GM04503 (cell line): ENCODE data around the gene MLIP.
A peak's percentile ranks its signal among the peaks of the same experiment; 100 is the strongest.

Experiments
- DNase-seq: peaks from one replicate; pipeline ENCODE4 v3.0.0-alpha.2; 2012; ENCODE audit warnings: low read depth

The MLIP gene

DNA sequence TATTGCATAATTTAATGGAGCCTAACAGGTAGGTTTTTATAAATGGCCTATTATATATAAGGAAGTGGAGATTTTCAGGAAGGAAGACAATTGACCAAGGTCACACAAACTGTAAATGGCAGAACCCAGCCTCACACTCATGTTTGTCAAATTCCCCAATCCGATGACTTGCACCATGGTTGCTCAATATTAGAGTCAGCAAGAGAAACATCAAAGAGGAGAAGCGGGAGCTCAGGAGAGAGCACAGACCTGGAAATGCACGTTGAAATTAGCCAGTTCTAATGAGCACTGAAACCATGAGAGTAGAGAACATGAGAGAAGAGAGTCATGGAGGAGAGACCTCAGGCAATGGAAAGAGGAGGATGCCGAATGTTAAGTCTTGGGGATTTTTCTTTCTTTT, 13.5 kb upstream of the MLIP start:
- no peak for DNase-seq

GRCh38 chr6:54098450-54099044, 12.7 kb upstream of the MLIP start:
- DNase-seq: no peak

GRCh38 chr6:54099225-54099624, 12.0 kb upstream of the MLIP start:
- no peak for DNase-seq

DNA sequence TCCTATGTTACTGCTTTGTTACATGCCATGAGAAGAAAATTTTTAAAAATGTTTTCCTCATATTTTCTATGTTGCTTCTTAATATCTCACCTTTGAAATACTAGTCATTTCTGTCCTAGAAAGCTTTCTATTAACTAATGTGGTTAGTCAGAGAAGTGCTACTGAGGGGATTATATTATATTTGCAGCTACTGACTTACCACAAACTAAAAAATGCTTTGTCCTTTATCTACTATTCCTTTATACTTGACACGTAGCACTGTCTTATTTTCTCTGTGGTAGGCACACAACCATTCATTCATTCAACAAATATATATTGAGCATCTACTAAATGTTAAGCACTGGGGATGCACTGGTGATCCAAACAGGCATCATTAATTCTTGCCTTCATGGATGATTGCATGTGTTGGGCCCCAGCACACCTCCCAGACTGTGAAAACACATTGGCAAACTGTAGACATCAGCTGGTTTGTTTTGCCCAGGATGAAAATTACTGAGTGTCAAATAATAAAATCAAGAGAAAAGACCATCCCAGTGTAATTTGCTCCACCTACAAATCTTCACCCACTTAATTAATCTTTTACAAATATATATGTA, 10.7 kb upstream of the MLIP start:
- DNase-seq: no peak

- DNase-seq: no peak
Measured at GRCh38 chr6:54102238-54102637, 9.0 kb upstream of the MLIP start.

- no peak for DNase-seq
Measured at GRCh38 chr6:54103497-54103896, 7.7 kb upstream of the MLIP start.

DNA sequence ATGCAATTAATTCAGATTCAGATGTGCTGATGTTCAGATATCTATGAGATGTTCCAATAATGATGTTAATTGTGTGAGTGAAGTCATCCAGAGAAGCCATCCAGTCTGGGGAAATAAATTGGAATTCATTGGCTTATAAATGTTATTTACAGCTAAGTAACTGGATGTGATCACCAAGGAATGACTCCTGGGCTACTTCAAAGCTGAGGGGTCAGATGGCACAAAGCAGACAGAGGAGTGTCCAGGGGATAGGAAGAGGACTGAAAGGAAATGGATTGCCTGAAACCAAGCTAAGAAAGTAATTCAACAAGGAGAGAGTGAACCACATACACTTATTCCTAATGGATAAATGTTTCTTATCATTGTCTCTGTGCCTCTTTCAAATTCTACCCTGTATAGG, 4.5 kb upstream of the MLIP start:
- DNase-seq: no peak

DNA sequence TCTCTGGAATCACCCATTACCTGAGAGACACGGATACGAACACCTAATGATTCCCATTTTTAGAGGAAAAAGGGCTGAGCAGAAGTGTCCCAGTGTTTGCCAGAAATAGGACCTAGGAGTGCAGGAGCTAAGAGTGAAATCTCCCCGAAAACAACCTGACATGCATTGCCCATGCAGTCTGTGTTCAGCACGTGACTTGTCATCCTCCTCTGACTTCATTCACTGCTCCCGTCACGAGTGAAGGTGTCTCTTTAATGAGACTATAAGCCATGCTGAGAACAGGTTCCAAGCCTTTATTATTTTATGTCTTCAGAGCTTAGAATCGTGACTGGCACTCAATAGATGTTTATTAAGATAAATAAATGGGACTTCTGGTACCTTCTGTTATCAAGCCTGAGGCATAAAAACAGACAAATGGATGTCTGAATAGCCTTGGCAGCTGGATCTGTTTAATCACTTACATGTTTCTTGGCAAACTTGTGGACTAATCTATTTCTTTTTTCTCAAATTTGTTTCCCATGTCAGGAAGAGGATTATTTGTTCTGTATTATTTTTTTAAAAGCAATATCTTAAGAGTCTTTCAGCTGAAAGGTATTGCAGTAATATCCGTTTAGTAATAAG, 3.7 kb upstream of the MLIP start:
- DNase-seq: no peak

- no peak for DNase-seq
Measured at GRCh38 chr6:54108271-54108670, 3.0 kb upstream of the MLIP start.

DNA sequence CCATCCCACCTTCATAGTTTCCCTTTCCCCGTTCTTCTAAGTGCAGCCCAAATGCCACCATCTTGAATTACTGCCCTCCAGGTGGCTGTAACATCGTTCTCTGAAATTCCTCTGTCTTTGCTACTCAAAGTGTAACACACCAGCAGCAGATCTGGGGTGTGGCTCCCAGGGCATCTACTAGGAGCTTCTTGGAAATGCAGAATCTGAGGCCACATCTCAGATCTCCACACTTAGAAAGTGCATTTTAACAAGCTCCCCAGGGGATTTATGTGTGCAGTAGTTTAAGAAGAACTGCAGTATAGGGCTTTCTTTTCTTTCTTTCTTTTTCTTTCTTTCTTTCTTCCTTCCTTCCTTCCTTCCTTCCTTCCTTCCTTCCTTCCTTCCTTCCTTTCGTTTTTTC, 1.7 kb upstream of the MLIP start:
- no peak for DNase-seq

- DNase-seq: peak; percentile 17
Measured at GRCh38 chr6:54112151-54112650, 958 bp downstream of the MLIP start.

- no peak for DNase-seq
Measured at GRCh38 chr6:54114991-54115390, 3.7 kb downstream of the MLIP start.

- no peak for DNase-seq
Measured at GRCh38 chr6:54115966-54116365, 4.7 kb downstream of the MLIP start.

- DNase-seq: no peak
Measured at GRCh38 chr6:54118117-54118516, 6.9 kb downstream of the MLIP start.

GRCh38 chr6:54125493-54125892, 14.2 kb downstream of the MLIP start:
- DNase-seq: no peak

DNA sequence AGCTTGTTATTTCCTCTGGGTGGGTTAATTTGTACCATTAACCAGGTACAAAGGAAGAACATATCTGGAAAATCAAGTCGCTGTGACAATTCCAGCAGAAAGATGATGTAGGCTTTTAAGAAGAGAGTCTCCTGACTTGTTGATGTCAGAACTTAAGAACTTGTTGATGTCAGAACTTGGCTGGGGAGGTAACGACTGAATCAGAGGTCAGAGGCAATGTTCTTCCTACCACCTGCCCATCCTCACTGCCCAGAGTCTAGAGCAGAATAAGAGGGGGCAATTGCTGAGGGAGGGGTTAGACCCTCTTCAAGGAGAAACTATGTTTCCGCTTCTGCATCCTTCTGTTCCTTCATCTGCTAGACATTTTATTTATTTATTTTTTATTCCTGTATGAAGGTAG, 18.9 kb downstream of the MLIP start:
- no peak for DNase-seq

DNA sequence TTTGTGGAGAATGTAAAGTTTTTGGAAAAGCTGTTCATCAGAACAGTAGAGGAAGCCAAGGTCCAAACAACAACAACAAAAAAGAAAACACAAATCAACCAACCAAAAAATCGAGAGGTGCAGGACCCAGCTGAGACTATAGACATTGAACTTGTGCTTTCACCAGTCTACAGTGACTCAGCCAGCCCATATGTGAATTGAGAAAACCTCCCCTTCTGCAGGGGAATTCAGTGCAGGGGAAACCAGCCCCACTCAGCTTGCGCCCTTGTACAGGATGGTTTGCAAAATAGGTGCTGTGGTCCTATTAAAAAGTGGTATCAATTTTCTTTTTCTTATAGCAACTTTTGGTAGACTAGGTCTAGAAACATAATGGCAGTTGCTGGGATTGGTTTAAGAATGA, 21.3 kb downstream of the MLIP start:
- DNase-seq: no peak

- DNase-seq: no peak
Measured at GRCh38 chr6:54133186-54133585, 21.9 kb downstream of the MLIP start.

DNA sequence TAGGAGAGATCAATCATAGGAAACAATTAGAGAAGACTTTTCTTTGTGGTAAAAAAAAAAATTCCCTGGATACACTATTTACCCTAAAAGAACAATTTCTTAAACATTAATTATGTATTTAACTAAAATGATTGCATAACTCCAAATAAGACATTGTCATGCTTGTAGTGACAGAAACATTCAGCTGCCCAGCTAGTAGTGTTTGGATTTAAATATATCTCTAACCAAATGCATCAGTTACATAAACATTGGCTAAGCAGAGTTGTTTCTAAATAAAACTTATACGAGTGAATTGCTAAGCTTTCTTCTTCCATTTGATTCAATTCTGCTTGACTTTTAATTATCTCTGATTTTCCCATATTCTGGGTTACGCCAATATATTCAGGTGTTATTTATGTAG, 23.7 kb downstream of the MLIP start:
- no peak for DNase-seq

- DNase-seq: no peak
Measured at GRCh38 chr6:54135665-54136369, 24.6 kb downstream of the MLIP start.

DNA sequence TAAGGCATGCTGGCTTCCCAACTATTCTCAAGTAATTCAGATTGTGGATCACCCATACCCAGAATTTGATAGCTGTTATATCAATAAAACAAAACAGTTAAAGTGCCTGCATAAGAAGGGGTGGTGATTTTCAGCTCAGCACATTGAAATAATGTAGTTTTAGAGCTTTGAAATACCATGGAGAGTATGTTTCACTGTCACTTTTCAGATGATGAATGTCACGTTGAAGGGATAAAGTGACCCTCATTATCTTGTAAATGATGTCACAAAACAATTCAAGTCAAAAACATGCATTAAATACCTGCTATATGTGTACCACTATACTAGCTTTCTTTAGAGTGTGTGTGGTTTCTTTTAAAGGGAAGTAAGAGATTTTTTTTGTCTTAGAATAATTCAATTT, 27.6 kb downstream of the MLIP start:
- DNase-seq: no peak

GRCh38 chr6:54140811-54141210, 29.6 kb downstream of the MLIP start:
- DNase-seq: no peak

GRCh38 chr6:54142889-54143519, 31.8 kb downstream of the MLIP start:
- no peak for DNase-seq
